Vagina (tissue), 2 donors: ENCODE data around the gene RHOH. TPM values are rescaled to one million over a fixed set of nuclear protein-coding genes. Genes with fewer than 3 reads are reported as not detected.

Experiments
- DNase-seq, 2 donors: peaks; one replicate each; pipeline ENCODE4 v3.0.0-alpha.2; 2017; ENCODE audit errors: extremely low spot score in 2 of 2
- H3K27ac ChIP-seq: fragments of 200-600 bp; sonication (generic); one replicate; pipeline ENCODE4 v1.5.1; 2019
- H3K27me3 ChIP-seq: fragments of 200-600 bp; sonication (generic); one replicate; pipeline ENCODE4 v1.5.1; 2019
- H3K36me3 ChIP-seq, 2 donors: fragments of 200-600 bp; sonication (generic); one replicate each; pipeline ENCODE4 v1.5.1; 2017 to 2019
- H3K4me1 ChIP-seq: fragments of 200-600 bp; sonication (generic); one replicate; pipeline ENCODE4 v1.5.1; 2019
- H3K4me3 ChIP-seq, 2 donors: fragments of 200-600 bp; sonication (generic); 1 replicate in 1 of 2; 2 replicates in 1 of 2; pipeline ENCODE4 v1.5.1; 2016 to 2019
- H3K9me3 ChIP-seq: fragments of 200-600 bp; sonication (generic); one replicate; pipeline ENCODE4 v1.5.1; 2019
- POLR2A ChIP-seq, 2 donors: fragments of 450-650 bp; IDR thresholded peaks; one replicate each; pipeline ENCODE4 v1.6.1; 2017; ENCODE audit warnings: antibody characterized with exemption in 2 of 2, mild to moderate bottlenecking in 2 of 2, moderate library complexity in 2 of 2
- POLR2AphosphoS5 ChIP-seq, 2 donors: sonication (generic); formaldehyde crosslinking; IDR thresholded peaks; one replicate each; pipeline ENCODE4 v1.9.0; 2017; ENCODE audit warnings: antibody characterized with exemption in 2 of 2, mild to moderate bottlenecking in 2 of 2, low read depth in 1 of 2; ENCODE audit not compliant: insufficient read depth in 1 of 2
- intact Hi-C: fragments of 100-400 bp; cut with DNase I; formaldehyde crosslinking; loops from one replicate; pipeline ENCODE4 v1.15.1; 2023
- total RNA-seq: library from RNA; depleted of rRNA; stranded (reverse); fragments of >200 nt; gene quantifications from one replicate; pipeline ENCODE4 v1.2.3, GENCODE V29; 2016
- TF ChIP-seq, protein P1 (sequence below), 3 experiments: fragments of 450-650 bp in 2 of 3; fragments of 200-600 bp in 1 of 3; sonication (generic) in 1 of 3; IDR thresholded peaks; one replicate each; pipeline ENCODE4 v1.5.1; 2017 to 2019; ENCODE audit warnings: antibody characterized with exemption in 3 of 3, mild to moderate bottlenecking in 2 of 3, moderate library complexity in 2 of 3

Gene RHOH
- total RNA-seq, 1 donor from 2014 or later, result 2.9 TPM

DNA sequence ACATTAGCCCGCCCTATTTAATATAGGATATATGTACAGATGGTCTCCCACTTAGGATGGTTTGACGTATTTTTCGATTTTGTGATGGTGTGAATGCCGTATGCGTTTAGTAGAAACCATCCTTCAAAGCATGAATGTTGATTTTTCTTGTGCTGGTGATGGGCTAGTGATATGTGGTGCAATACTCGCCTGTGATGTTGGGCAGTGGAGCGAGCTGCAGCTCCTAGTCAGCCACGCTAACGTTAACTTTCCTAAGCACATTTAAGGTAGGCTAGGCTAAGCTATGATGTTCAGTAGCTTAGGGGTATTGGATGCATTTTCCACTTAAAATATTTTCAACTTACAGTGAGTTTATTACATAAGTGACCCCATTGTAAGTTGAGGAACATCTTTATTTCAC lies 36.6 kb upstream of the RHOH start:
- DNase-seq, result no peak
- Histone ChIP-seq H3K27me3 (no peaks in the 10 kb centered on the region), H3K27ac (no peak overlapping the region), H3K4me3 (no peak overlapping the region), H3K36me3 (no peaks in the 10 kb centered on the region), H3K9me3 (no peaks in the 10 kb centered on the region), H3K4me1 (no peaks in the 10 kb centered on the region)
- no peak for TF ChIP-seq POLR2AphosphoS5 (IDR thresholded peaks at IDR 0.05; ENCODE audit: insufficient read depth in 1 of 2, low read depth in 1 of 2)
- TF ChIP-seq, protein P1, sequence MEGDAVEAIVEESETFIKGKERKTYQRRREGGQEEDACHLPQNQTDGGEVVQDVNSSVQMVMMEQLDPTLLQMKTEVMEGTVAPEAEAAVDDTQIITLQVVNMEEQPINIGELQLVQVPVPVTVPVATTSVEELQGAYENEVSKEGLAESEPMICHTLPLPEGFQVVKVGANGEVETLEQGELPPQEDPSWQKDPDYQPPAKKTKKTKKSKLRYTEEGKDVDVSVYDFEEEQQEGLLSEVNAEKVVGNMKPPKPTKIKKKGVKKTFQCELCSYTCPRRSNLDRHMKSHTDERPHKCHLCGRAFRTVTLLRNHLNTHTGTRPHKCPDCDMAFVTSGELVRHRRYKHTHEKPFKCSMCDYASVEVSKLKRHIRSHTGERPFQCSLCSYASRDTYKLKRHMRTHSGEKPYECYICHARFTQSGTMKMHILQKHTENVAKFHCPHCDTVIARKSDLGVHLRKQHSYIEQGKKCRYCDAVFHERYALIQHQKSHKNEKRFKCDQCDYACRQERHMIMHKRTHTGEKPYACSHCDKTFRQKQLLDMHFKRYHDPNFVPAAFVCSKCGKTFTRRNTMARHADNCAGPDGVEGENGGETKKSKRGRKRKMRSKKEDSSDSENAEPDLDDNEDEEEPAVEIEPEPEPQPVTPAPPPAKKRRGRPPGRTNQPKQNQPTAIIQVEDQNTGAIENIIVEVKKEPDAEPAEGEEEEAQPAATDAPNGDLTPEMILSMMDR (IDR thresholded peaks at IDR 0.05), result no peak
- TF ChIP-seq POLR2A (IDR thresholded peaks at IDR 0.05), result no peak
- intact Hi-C loops, result no loop called here

DNA sequence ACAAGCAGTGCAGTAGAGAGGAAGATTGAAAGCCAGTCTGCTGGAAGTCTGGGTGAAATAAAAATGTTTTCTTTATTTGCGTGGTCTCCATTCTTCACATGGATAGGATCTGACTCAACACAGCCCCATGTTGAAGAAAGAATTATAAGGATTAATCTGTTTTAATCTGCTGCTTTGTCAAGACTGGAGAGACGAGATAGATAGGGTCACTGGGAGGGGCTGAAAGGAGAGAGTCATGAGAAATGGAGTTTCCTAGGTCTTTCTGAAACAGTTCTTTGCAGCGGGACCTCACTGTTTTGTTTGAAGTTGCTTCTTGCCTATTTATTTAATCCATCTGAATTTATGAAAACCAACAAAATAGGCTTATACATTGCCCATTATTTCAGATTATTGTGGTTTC lies 32.4 kb upstream of the RHOH start:
- no peaks in the 10 kb centered on the region for H3K27me3 ChIP-seq
- no peaks in the 10 kb centered on the region for H3K9me3 ChIP-seq
- H3K4me1 ChIP-seq, result no peaks in the 10 kb centered on the region
- no peaks in the 10 kb centered on the region for H3K36me3 ChIP-seq
- intact Hi-C loops, result no loop called here
- no peak for DNase-seq
- no peak overlapping the region for H3K27ac ChIP-seq
- TF ChIP-seq, protein P1 (IDR thresholded peaks at IDR 0.05), result no peak
- no peak for TF ChIP-seq POLR2AphosphoS5 (IDR thresholded peaks at IDR 0.05; ENCODE audit: insufficient read depth in 1 of 2, low read depth in 1 of 2)
- TF ChIP-seq POLR2A (IDR thresholded peaks at IDR 0.05), result no peak
- no peak overlapping the region for H3K4me3 ChIP-seq

DNA sequence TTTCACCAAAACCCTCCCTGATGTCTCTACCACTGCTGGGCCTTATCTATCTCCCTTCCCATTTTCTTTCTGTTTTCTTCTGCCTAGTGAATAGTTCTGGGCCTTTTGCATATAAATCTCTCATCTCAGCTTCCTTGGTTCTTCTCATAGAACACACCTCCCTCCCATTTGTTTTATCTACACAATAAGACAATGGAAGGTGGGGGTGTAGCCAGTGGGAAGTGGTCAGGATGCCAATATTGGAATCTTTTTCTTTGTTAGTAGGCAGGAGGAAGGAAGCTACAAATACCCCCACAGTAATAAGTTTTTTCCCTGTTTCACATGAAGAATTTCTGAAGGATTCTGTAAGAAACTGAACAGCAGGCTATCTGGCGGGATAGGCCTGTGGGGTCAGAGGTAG lies 30.9 kb upstream of the RHOH start:
- H3K36me3 ChIP-seq, result no peaks in the 10 kb centered on the region
- no peak overlapping the region for H3K4me3 ChIP-seq
- H3K4me1 ChIP-seq, result no peaks in the 10 kb centered on the region
- H3K27ac ChIP-seq, result no peak overlapping the region
- no peak for TF ChIP-seq POLR2AphosphoS5 (IDR thresholded peaks at IDR 0.05; ENCODE audit: insufficient read depth in 1 of 2, low read depth in 1 of 2)
- TF ChIP-seq POLR2A (IDR thresholded peaks at IDR 0.05), result no peak
- TF ChIP-seq, protein P1 (IDR thresholded peaks at IDR 0.05), result no peak
- intact Hi-C loops, result no loop called here
- H3K9me3 ChIP-seq, result no peaks in the 10 kb centered on the region
- H3K27me3 ChIP-seq, result no peaks in the 10 kb centered on the region
- no peak for DNase-seq

DNA sequence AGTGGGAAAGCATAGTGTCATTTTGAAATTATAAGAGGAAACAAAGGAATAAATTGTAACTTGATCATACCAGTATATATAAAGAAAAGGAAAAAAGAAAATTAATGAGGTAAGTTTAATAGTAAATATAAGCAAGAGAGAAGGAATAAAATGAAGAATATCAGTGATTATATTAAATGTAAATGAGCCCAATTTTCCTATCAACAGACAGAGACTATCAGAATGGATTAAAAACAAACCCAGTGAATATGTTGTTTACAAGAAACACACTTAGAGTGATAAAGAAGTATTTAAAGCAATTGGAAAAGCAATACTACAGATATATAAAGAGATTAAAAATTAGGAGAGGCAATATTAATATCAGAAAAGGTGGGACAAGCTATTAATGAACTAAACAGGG lies 28.8 kb upstream of the RHOH start:
- H3K4me1 ChIP-seq, result no peaks in the 10 kb centered on the region
- H3K9me3 ChIP-seq, result no peaks in the 10 kb centered on the region
- intact Hi-C loops, result no loop called here
- H3K27ac ChIP-seq, result no peak overlapping the region
- no peaks in the 10 kb centered on the region for H3K36me3 ChIP-seq
- TF ChIP-seq POLR2A (IDR thresholded peaks at IDR 0.05), result no peak
- TF ChIP-seq, protein P1 (IDR thresholded peaks at IDR 0.05), result no peak
- H3K27me3 ChIP-seq, result no peaks in the 10 kb centered on the region
- H3K4me3 ChIP-seq, result no peak overlapping the region
- no peak for DNase-seq

DNA sequence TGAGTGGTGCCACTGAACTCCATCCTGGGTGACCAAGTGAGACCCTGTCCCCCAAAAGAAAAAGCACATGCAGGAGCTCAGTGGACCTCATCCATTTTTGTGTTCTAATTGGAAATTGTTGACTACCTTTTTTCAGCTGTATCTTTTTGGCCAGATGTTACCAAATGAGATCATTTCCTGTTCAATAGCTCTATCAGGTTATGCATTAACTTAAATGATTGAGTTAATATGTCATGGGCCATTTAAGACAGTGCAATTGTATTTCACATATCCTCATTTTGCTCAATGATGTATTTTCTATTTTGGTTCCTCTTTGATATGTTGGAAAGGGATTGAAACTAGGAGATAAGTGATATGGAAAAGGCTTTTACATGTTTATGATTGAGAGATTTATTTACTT lies 26.2 kb upstream of the RHOH start:
- no peak for DNase-seq
- Histone ChIP-seq H3K4me1 (no peaks in the 10 kb centered on the region), H3K36me3 (no peaks in the 10 kb centered on the region), H3K27ac (no peak overlapping the region), H3K9me3 (no peaks in the 10 kb centered on the region), H3K27me3 (no peaks in the 10 kb centered on the region), H3K4me3 (no peak overlapping the region)
- intact Hi-C loops, result no loop called here
- TF ChIP-seq, protein P1 (IDR thresholded peaks at IDR 0.05), result no peak
- TF ChIP-seq POLR2AphosphoS5 (IDR thresholded peaks at IDR 0.05; ENCODE audit: insufficient read depth in 1 of 2, low read depth in 1 of 2), result no peak
- TF ChIP-seq POLR2A (IDR thresholded peaks at IDR 0.05), result no peak
